Stimulated activated CD8-positive, alpha-beta memory T cell treated with anti-CD3 and anti-CD28 coated beads, Interleukin-7, amount 100 ng/mL, for 4 hours (primary cell): ENCODE results near the gene LTBR.
"Not testable (repeated sequence)": the region's sequence is repeated elsewhere in the genome, so short reads cannot be mapped to it uniquely, and the experiment has no call there.

ENCODE experiments used
- DNase-seq, 2 donors: peaks; one replicate each; pipeline ENCODE4 v3.0.0-alpha.2; 2020; ENCODE audit warnings: low read depth in 2 of 2

The LTBR gene

DNA sequence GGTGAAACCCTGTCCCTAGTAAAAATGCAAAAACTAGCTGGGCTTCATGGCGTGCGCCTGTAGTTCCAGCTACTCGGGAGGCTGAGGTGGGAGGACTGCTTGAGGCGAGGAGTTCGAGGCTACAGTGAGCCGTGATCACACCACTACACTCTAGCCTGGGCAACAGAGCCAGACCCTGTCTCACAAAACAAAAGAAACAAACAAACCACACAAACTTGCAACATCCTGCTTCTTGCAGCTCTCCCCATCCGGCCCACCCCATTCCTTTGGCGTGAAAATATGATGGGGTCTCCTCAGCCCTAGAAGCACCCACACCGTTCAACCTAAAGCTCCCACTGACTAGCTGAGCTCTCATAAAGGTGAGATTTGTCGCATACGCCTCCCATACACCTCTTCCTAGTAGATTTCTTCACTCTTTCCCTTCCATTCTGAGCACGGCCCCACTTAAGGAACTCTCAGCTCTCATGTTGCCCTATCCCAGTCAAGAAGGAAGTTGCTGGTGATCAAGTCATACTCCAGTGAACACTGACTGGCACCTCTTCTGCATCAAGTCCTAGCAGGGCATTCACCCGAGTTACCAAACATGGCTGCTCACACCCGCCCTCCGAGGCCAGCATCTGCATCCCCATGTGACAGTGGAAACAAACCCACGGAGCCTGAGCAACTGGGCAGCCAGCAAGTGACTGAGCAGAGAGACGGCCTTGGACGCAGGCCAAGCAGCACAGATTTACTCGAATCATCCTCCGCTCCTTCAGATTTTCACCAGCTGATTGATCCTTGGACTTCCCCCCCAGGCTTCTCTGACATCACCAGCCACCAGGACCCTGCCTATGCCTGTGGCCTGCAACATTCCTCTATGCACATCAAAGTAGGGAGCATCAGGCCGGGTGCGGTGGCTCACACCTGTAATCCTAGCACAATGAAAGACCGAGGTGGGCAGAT is 41.9 kb downstream of the LTBR start:
- no peak for DNase-seq

DNA sequence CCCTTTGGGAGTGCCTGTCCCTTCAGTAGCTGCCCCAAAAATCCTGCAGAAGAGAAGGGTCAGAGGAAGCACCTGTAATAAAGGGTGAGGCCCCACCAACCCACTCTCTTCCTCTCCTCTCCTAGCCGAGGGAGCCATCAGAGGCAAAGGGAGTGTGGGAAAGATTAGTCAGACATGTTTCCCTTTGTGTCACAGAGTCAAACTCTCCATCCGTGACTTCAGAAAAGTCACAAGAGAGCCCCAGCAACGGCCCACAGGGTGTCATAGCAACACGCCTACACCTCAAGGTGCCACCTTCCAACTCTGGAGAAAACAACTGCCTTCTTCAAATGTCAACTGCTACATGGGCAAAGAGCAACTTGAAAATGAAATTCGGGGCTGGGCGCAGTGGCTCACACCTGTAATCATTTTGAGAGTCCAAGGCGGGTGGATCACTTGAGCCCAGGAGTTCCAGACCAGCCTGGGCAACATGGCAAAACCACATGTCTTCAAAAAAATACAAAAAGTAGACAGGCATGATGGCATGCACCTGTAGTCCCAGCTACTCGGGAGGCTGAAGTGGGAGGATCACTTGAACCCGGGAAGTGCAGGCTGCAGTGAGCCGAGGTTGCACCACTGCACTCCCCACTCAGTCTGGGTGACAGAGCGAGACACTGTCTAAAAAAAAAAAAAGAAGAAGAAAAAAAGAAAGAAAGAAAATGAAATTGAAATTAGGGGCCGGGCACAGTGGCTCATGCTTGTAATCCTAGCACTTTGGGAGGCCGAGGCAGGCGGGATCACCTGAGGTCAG is 43.1 kb downstream of the LTBR start:
- DNase-seq, result peak; percentile 87 to 93

DNA sequence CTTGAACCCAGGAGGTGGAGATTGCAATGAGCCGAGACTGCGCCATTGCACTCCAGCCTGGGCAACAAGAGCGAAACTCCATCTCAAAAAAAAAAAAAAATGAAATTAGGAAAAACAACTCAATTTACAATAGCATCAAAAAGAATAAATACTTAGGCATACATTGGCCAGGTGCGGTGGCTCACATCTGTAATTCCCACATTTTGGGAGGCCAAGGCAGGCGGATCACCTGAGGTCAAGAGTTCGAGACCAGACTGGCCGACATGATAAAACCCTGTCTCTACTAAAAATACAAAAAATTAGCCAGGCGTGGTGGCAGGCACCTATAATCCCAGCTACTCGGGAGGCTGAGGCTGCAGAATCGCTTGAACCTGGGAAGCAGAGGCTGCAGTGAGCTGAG is 43.8 kb downstream of the LTBR start:
- DNase-seq, result not testable (repeated sequence)

DNA sequence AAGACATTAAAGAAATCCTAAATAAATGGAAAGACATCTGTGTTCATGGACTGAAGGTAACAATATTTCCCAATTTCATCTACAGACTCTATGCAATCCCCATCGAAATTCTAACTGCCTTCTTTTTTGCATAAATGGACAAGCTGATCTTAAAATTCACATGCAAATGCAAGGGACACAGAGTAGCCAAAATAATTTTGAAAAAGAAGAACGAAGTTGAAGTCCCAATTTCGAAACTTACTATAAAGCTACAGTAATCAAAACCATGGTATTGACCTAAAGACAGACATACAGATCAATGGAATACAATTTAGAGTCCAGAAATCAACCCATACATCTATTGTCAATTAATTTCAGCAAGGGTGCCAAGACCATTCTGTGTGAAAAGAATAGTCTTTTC is 44.4 kb downstream of the LTBR start:
- DNase-seq, result no peak

DNA sequence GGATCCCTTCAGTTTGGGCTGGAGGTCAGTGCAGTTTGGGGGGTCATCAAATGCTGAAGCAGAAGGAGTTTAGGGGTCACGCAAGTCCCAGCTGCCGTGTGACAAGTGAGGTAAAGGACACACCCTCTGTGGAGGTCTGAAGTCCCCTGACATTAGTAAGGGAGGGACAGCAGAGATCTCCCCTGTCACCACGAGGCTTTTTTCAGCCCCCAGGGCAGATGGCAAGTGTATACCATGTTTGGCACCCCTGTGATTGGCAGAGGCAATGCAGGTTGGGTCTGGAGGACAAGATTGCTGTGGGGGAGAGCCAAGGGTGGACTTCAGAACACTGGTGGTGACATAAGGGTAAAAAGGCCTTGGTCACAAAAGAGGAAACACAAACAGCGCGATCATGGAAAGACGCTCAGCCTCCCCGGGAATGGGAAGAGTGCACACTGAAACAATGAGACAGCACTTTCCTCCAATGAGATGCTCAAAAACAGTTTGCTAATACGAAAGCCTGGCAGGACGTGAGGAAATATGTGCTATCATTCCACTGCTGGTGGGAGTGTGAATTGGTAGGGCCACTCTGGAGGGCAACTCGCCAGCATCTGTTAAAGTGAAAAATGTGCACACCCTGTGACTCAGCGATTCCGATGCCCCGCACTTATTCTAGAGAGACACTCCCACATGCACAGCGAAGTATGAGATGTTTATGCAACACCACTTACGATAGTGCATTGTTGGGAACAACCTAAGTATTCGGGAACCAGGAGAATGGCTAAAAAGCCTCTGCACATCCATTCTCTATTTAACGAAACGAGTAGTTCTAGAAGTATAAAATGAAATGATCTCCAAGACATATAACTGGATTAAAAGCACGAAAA is 46.4 kb downstream of the LTBR start:
- DNase-seq, result peak; percentile 54 to 55

DNA sequence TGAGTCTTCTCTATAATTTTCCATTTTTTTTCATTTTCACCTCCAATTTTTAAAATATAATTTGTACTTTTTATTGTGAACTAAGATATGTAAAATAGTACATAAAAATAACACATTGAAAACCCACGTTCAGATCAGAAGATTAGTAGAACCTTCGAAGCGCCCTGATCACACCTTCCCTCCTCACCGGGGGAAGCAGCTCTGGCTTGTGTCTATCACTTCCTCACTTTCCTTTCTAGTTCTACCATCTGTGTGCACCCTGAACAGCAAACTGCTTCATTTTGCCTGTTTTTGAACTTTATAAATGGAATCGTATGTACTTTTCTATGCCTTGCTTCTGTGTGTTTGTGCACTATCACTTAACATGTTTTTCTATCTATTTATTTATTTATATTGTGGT is 49.0 kb downstream of the LTBR start:
- no peak for DNase-seq

DNA sequence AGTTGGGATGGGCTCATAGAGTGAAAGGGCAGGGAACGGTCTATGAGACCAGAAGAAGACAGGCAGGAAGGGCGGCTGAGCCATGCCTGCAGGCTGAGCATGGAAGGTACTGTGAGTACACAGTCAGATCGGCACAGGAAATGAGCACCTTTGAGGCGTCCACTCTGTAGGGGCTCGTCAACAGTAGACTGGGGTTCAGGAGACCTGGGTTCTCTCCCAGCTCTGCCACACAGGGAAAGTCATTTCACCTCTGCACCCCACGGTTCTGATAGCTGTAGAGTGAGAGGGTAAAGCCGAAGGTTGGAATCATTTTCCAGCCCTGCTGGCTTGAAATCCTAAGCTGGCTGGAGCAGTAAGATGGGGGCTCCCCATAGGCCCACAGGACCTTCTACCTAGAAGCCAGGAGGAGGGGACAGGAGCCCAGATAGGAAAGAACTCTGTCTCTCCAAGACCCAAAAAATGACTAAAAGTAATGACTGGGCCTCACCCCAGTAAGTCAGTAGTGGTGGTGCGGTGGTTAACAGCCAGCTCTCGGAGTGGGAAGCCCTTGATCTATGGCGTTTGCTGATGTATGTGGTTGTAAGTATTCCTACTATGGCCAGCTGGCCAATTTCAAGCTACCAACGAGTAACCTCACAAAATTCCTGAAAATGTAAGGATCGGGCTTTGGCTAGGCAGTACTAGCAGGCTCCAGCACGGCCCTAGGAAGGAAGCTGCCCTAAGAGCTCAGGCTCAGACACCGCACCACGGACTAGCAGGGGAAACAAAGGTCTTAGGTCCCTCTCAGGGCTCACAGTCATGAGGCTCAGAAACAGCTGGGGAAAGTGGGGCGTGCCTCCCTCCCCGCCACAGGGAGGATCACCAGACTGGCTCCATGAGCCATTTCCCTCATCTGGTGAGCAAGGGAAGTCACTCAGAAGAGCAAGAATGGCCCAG is 50.5 kb downstream of the LTBR start:
- DNase-seq, result no peak

DNA sequence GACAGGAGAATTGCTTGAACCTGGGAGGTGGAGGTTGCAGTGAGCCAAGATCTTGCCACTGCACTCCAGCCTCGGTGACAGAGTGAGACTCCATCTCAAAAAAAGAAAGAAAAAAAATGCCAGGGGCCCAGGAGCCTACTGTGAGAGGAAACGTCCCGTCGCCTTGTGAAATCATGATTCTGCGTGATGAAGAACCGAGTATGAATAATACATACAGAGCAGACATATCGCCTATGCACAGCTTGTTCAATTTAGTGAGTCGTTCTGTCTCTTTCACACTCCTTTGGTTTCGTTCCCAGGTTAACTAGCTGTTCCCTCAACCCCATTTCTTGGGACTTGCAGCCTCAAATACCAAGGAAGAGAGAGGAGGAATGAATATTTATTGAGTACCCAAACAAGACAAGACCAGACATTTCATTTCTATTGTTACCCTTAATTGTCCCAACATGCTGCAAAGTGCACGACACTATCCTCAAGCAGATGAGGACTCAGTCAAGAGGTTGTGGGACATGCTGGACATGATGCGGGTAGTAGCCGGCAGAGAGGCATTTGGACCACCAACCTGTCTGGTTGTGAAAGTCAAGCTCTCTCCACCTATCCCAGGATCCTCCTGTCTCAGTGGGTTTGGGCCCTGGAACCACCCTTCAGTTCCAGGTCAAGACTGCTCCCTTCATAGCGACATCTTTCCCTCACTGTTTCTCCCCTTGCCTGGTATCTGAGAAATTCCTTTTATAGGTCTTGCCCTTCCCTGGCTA is 52.2 kb downstream of the LTBR start:
- no peak for DNase-seq

DNA sequence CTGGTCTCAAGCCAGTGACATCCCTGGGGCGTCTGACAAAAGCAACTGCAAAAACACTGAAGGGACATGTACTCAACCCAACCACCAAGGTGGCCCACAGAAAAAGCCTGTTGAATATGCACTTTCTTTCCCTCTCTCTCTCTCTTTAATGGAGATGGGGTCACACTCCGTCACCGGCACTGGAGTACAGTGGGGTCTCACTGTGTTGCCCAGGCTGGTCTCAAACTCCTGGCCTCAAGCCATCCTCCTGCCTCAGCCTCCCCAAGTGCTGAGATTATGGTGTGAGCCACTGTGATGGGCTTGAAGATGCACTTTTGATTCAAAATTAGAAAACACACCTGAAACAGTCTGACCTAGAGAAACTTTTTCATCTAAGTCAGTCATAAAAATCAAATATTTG is 53.6 kb downstream of the LTBR start:
- no peak for DNase-seq

DNA sequence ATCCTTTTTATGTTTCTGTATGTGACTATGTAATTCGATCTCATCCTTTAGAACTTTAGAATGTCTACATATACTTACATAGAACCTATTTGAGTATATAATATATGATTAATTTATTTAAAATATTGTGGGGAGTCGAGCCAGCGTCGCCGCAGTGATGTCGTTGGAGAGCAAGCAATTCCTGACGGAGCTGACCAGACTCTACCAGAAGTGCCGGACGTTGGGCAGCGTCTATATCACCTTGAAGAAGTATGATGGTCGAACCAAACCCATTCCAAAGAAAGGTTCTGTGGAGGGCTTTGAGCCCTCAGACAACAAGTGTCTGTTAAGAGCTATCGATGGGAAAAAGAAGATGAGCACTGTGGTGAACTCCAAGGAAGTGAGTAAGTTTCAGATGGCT is 54.4 kb downstream of the LTBR start:
- no peak for DNase-seq

DNA sequence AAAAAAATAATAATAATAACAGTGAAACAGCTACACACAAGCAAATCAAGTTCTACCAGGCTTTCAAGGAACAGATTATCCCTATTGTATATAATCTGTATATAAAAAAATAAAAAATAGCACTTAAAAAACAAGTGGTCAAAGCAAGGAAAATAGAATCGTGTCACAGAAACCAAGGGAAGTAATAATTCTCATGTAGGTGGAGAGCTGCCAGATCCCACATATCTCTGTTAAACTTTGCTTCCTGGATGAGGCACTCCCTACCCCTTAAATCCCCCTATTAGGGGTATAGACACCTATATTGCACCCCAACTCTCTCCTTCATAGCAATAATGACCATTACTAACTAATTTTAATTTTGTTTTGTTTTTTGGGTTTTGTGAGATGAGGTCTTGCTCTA is 56.4 kb downstream of the LTBR start:
- no peak for DNase-seq
